Caco-2 (cell line): ENCODE results near the gene CDHR5. TPM values are rescaled to one million over a fixed set of nuclear protein-coding genes. Genes with fewer than 3 reads are reported as not detected.

Experiments
- BruUV-seq: library from RNA; stranded (reverse); fragments of 400-500 nt; replicated peaks from 2 replicates; lab custom pipeline; 2021; lab: Mats Ljungman, UMichigan
- CTCF ChIA-PET: fragments of 300-600 bp; sonication (Branson Sonifier 250); formaldehyde crosslinking; loops from one replicate; lab custom pipeline; 2022; ENCODE audit warnings: antibody characterized with exemption; lab: Charles Lee
- POLR2A ChIA-PET: fragments of 300-600 bp; sonication (Branson Sonifier 250); formaldehyde crosslinking; loops from one replicate; lab custom pipeline; 2022; ENCODE audit warnings: antibody characterized with exemption; lab: Charles Lee
- DNase-seq, 2 experiments: peaks; one replicate each; pipeline versions ENCODE4 v3.0.0 to v3.0.0-alpha.2; 2020 to 2022
- H3K27me3 ChIP-seq: replicated peaks from 2 replicates; pipeline ENCODE4 v1.6.0; 2011; ENCODE audit warnings: low read length; ENCODE audit not compliant: control insufficient read depth, insufficient read depth
- H3K36me3 ChIP-seq: 2 replicates; pipeline ENCODE4 v1.5.1; 2011; ENCODE audit warnings: low read length; ENCODE audit not compliant: control insufficient read depth, insufficient read depth
- H3K4me1 ChIP-seq: fragments of 250-450 bp; sonication (Bioruptor Pico); 2 replicates; pipeline ENCODE4 v1.5.1; 2020; ENCODE audit warnings: mild to moderate bottlenecking
- H3K4me3 ChIP-seq: 2 replicates; pipeline ENCODE4 v1.5.1; 2011; ENCODE audit warnings: low read depth, mild to moderate bottlenecking, control low read depth, low read length
- H3K9me3 ChIP-seq: fragments of 250-450 bp; sonication (Bioruptor Pico); 2 replicates; pipeline ENCODE4 v1.5.1; 2020; ENCODE audit warnings: mild to moderate bottlenecking, moderate library complexity
- H3K27ac Mint-ChIP-seq: one replicate; pipeline ENCODE4 v1.8.0; 2022; ENCODE audit warnings: mixed read lengths; ENCODE audit not compliant: unreplicated experiment
- H3K27me3 Mint-ChIP-seq: one replicate; pipeline ENCODE4 v1.8.0; 2022; ENCODE audit warnings: mixed read lengths; ENCODE audit not compliant: insufficient read depth, unreplicated experiment
- H3K36me3 Mint-ChIP-seq: one replicate; pipeline ENCODE4 v1.8.0; 2022; ENCODE audit warnings: mild to moderate bottlenecking, mixed read lengths; ENCODE audit not compliant: insufficient read depth, unreplicated experiment
- H3K4me1 Mint-ChIP-seq: one replicate; pipeline ENCODE4 v1.8.0; 2022; ENCODE audit warnings: low read depth, mixed read lengths; ENCODE audit not compliant: unreplicated experiment
- H3K4me3 Mint-ChIP-seq: one replicate; pipeline ENCODE4 v1.8.0; 2022; ENCODE audit warnings: mild to moderate bottlenecking, moderate library complexity, mixed read lengths; ENCODE audit not compliant: unreplicated experiment
- H3K9me3 Mint-ChIP-seq: one replicate; pipeline ENCODE4 v1.8.0; 2022; ENCODE audit warnings: mixed read lengths; ENCODE audit not compliant: unreplicated experiment
- intact Hi-C: fragments of 100-400 bp; cut with micrococcal nuclease; formaldehyde crosslinking; loops from one replicate; pipeline ENCODE4 v1.10.0; 2022; ENCODE audit not compliant: unreplicated experiment
- total RNA-seq: library from RNA; stranded (reverse); gene quantifications from 2 replicates; pipeline ENCODE4 v1.2.3, GENCODE V29; 2022
- TF ChIP-seq, protein P1 (sequence below), 2 experiments: fragments of 200-600 bp in 1 of 2; IDR thresholded peaks; 1 replicate in 1 of 2; 2 replicates in 1 of 2; pipeline versions ENCODE4 v1.5.1 to v1.8.0; 2011 to 2022; ENCODE audit warnings: antibody characterized with exemption in 1 of 2, control low read depth in 1 of 2, inconsistent platforms in 1 of 2, low read depth in 1 of 2, low read length in 1 of 2, mild to moderate bottlenecking in 1 of 2, moderate library complexity in 1 of 2; ENCODE audit not compliant: insufficient read depth in 1 of 2, severe bottlenecking in 1 of 2, unreplicated experiment in 1 of 2

CDHR5 gene
- total RNA-seq, 1 experiment from 2014 or later, result 42.0 TPM

GRCh38 chr11:659532-660085 is 34.9 kb upstream of the CDHR5 start:
- no peak overlapping the region for H3K27ac Mint-ChIP-seq
- POLR2A ChIA-PET, result no interaction called here
- TF ChIP-seq, protein P1, sequence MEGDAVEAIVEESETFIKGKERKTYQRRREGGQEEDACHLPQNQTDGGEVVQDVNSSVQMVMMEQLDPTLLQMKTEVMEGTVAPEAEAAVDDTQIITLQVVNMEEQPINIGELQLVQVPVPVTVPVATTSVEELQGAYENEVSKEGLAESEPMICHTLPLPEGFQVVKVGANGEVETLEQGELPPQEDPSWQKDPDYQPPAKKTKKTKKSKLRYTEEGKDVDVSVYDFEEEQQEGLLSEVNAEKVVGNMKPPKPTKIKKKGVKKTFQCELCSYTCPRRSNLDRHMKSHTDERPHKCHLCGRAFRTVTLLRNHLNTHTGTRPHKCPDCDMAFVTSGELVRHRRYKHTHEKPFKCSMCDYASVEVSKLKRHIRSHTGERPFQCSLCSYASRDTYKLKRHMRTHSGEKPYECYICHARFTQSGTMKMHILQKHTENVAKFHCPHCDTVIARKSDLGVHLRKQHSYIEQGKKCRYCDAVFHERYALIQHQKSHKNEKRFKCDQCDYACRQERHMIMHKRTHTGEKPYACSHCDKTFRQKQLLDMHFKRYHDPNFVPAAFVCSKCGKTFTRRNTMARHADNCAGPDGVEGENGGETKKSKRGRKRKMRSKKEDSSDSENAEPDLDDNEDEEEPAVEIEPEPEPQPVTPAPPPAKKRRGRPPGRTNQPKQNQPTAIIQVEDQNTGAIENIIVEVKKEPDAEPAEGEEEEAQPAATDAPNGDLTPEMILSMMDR (IDR thresholded peaks at IDR 0.05; ENCODE audit: insufficient read depth in 1 of 2, low read depth in 1 of 2, low read length in 1 of 2, severe bottlenecking in 1 of 2, unreplicated experiment in 1 of 2), result no peak
- H3K27me3 ChIP-seq, result no peaks in the 10 kb centered on the region
- H3K36me3 Mint-ChIP-seq, result peaks cover 63% of the 10 kb centered on the region
- intact Hi-C loops, result no loop called here
- H3K9me3 Mint-ChIP-seq, result no peaks in the 10 kb centered on the region
- no peaks in the 10 kb centered on the region for H3K27me3 Mint-ChIP-seq
- peaks cover 3% of the 10 kb centered on the region for H3K36me3 ChIP-seq
- DNase-seq, result no peak
- CTCF ChIA-PET, result no interaction called here
- peaks cover 9% of the 10 kb centered on the region for H3K4me1 ChIP-seq
- H3K9me3 ChIP-seq, result no peaks in the 10 kb centered on the region; the same call in 1 of the 2 replicates
- peaks cover 5% of the 10 kb centered on the region for H3K4me1 Mint-ChIP-seq
- no peak overlapping the region for H3K4me3 Mint-ChIP-seq
- no TSS peak for BruUV-seq
- H3K4me3 ChIP-seq, result no peak overlapping the region

- peaks cover 13% of the 10 kb centered on the region for H3K4me1 ChIP-seq
- no peaks in the 10 kb centered on the region for H3K9me3 Mint-ChIP-seq
- DNase-seq, result peak in 1 of 2 experiments; percentile 26
- no TSS peak for BruUV-seq
- no peaks in the 10 kb centered on the region for H3K27me3 Mint-ChIP-seq
- H3K27ac Mint-ChIP-seq, result no peak overlapping the region
- ChIA-PET POLR2A (no interaction called here), CTCF (interaction anchor here (0.6 kb wide), 1 partner anchor 82 kb away, joined by 3 read pairs; no protein-coding TSS in a partner anchor)
- TF ChIP-seq, protein P1 (IDR thresholded peaks at IDR 0.05; ENCODE audit: insufficient read depth in 1 of 2, low read depth in 1 of 2, low read length in 1 of 2, severe bottlenecking in 1 of 2, unreplicated experiment in 1 of 2), result peak in 1 of 2 experiments; percentile 2
- no peaks in the 10 kb centered on the region for H3K27me3 ChIP-seq
- H3K36me3 Mint-ChIP-seq, result peaks cover 60% of the 10 kb centered on the region
- peaks cover 5% of the 10 kb centered on the region for H3K4me1 Mint-ChIP-seq
- peaks cover 5% of the 10 kb centered on the region for H3K36me3 ChIP-seq
- no peak overlapping the region for H3K4me3 Mint-ChIP-seq
- no peak overlapping the region for H3K4me3 ChIP-seq
- H3K9me3 ChIP-seq, result no peaks in the 10 kb centered on the region; the same call in 1 of the 2 replicates
- intact Hi-C loops, result no loop called here
Observed at GRCh38 chr11:657691-658126, 33.0 kb upstream of the CDHR5 start.

GRCh38 chr11:656866-657265 is 32.1 kb upstream of the CDHR5 start:
- Histone ChIP-seq H3K36me3 (peaks cover 3% of the 10 kb centered on the region), H3K4me1 (peaks cover 13% of the 10 kb centered on the region), H3K9me3 (no peaks in the 10 kb centered on the region; the same call in 1 of the 2 replicates), H3K27me3 (no peaks in the 10 kb centered on the region), H3K4me3 (no peak overlapping the region)
- Mint-ChIP-seq H3K27me3 (no peaks in the 10 kb centered on the region), H3K36me3 (peaks cover 59% of the 10 kb centered on the region), H3K9me3 (no peaks in the 10 kb centered on the region), H3K4me1 (peaks cover 5% of the 10 kb centered on the region), H3K27ac (no peak overlapping the region), H3K4me3 (no peak overlapping the region)
- CTCF ChIA-PET, result no interaction called here
- BruUV-seq, result no TSS peak
- TF ChIP-seq, protein P1 (IDR thresholded peaks at IDR 0.05; ENCODE audit: insufficient read depth in 1 of 2, low read depth in 1 of 2, low read length in 1 of 2, severe bottlenecking in 1 of 2, unreplicated experiment in 1 of 2), result no peak
- DNase-seq, result no peak
- intact Hi-C loops, result no loop called here
- POLR2A ChIA-PET, result interaction anchor here (0.6 to 1.2 kb wide), 2 partner anchors 56 to 120 kb away, joined by 3 to 6 read pairs; partner anchors contain the start of gene GATD1
